ENCODE measurements around the gene CISH.

The CISH gene

GRCh38 chr3:50600841-50601591 is 10.6 kb downstream of the CISH start:
- no peak overlapping the region for H3K9ac ChIP-seq (ENCODE audit: low read length)
- H3F3A ChIP-seq (ENCODE audit: insufficient read depth) = no peaks in the 10 kb centered on the region
- H3K9me2 ChIP-seq (replicated peaks; ENCODE audit: insufficient read depth, low read length) = no peaks in the 10 kb centered on the region
- H3K27me3 ChIP-seq (ENCODE audit: low read length) = no peaks in the 10 kb centered on the region
- no peak overlapping the region for H3K4me3 ChIP-seq (ENCODE audit: insufficient read depth, low read length, poor library complexity, severe bottlenecking)
- H3K4me2 ChIP-seq (ENCODE audit: low read depth, low read length, poor library complexity, severe bottlenecking) = no peak overlapping the region
- TF ChIP-seq CTCF (IDR thresholded peaks at IDR 0.05; ENCODE audit: insufficient read depth, low read length, poor library complexity, severe bottlenecking) (no peak), EZH2phosphoT487 (conservative IDR thresholded peaks at IDR 0.05; ENCODE audit: low read length) (no peak)
- no peaks in the 10 kb centered on the region for H3K36me3 ChIP-seq (ENCODE audit: low read length)
- no peaks in the 10 kb centered on the region for H3K9me3 ChIP-seq (ENCODE audit: insufficient read depth, low read length)
- H4K20me1 ChIP-seq (ENCODE audit: low read depth, low read length) = no peaks in the 10 kb centered on the region
- no peak overlapping the region for H2AFZ ChIP-seq (ENCODE audit: low read depth, low read length, severe bottlenecking)
- no peaks in the 10 kb centered on the region for H3K79me2 ChIP-seq (ENCODE audit: insufficient read depth, low read length)
- H3K27ac ChIP-seq (ENCODE audit: low read depth, low read length) = no peak overlapping the region

GRCh38 chr3:50600141-50600753 is 11.3 kb downstream of the CISH start:
- Histone ChIP-seq H3K4me2 (ENCODE audit: low read depth, low read length, poor library complexity, severe bottlenecking) (no peak overlapping the region), H2AFZ (ENCODE audit: low read depth, low read length, severe bottlenecking) (no peak overlapping the region), H3K27me3 (ENCODE audit: low read length) (no peaks in the 10 kb centered on the region), H3K4me3 (ENCODE audit: insufficient read depth, low read length, poor library complexity, severe bottlenecking) (no peak overlapping the region), H3F3A (ENCODE audit: insufficient read depth) (no peaks in the 10 kb centered on the region), H3K79me2 (ENCODE audit: insufficient read depth, low read length) (no peaks in the 10 kb centered on the region), H3K9me2 (replicated peaks; ENCODE audit: insufficient read depth, low read length) (no peaks in the 10 kb centered on the region), H3K9me3 (ENCODE audit: insufficient read depth, low read length) (no peaks in the 10 kb centered on the region), H4K20me1 (ENCODE audit: low read depth, low read length) (no peaks in the 10 kb centered on the region), H3K9ac (ENCODE audit: low read length) (no peak overlapping the region), H3K27ac (ENCODE audit: low read depth, low read length) (no peak overlapping the region), H3K36me3 (ENCODE audit: low read length) (no peaks in the 10 kb centered on the region)
- TF ChIP-seq CTCF (IDR thresholded peaks at IDR 0.05; ENCODE audit: insufficient read depth, low read length, poor library complexity, severe bottlenecking) (no peak), EZH2phosphoT487 (conservative IDR thresholded peaks at IDR 0.05; ENCODE audit: low read length) (no peak)

GRCh38 chr3:50599716-50600118 is 11.9 kb downstream of the CISH start:
- Histone ChIP-seq H3K9ac (ENCODE audit: low read length) (no peak overlapping the region), H3K4me2 (ENCODE audit: low read depth, low read length, poor library complexity, severe bottlenecking) (no peak overlapping the region), H3K9me2 (replicated peaks; ENCODE audit: insufficient read depth, low read length) (no peaks in the 10 kb centered on the region), H3K4me3 (ENCODE audit: insufficient read depth, low read length, poor library complexity, severe bottlenecking) (no peak overlapping the region), H2AFZ (ENCODE audit: low read depth, low read length, severe bottlenecking) (no peak overlapping the region), H3K27me3 (ENCODE audit: low read length) (no peaks in the 10 kb centered on the region), H3K27ac (ENCODE audit: low read depth, low read length) (no peak overlapping the region), H3K36me3 (ENCODE audit: low read length) (no peaks in the 10 kb centered on the region), H3K79me2 (ENCODE audit: insufficient read depth, low read length) (no peaks in the 10 kb centered on the region), H3F3A (ENCODE audit: insufficient read depth) (no peaks in the 10 kb centered on the region), H3K9me3 (ENCODE audit: insufficient read depth, low read length) (no peaks in the 10 kb centered on the region), H4K20me1 (ENCODE audit: low read depth, low read length) (no peaks in the 10 kb centered on the region)
- TF ChIP-seq EZH2phosphoT487 (conservative IDR thresholded peaks at IDR 0.05; ENCODE audit: low read length) (no peak), CTCF (IDR thresholded peaks at IDR 0.05; ENCODE audit: insufficient read depth, low read length, poor library complexity, severe bottlenecking) (no peak)
